ENCODE results near the gene DNAJC27. TPM values are rescaled to one million over a fixed set of nuclear protein-coding genes. Genes with fewer than 3 reads are reported as not detected.

The DNAJC27 gene
- total and polyA plus RNA-seq, 3 donors from 2014 or later = 33.3 to 59.7 (median 36.7) TPM

DNA sequence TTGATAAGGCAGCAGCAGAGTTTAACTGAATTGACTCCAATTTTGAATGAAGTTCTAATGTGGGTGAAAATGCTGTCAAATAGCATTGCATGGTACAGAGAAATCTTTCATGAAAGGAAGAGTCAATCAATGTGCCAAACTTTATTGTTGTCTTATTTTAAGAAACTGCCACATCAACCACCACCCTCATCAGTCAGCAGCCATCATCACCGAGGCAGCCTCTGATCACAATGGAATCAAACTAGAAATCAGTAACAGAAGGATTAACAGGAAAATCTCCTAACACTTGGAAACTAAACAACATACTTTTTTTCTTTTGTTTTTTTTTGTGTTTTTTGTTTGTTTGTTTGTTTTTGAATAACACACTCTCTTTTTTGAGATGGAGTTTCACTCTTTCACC is 9.9 kb downstream of the DNAJC27 start:
- Histone ChIP-seq H3K9me3 (no peaks in the 10 kb centered on the region), H3K4me3 (no peak overlapping the region), H3K27ac (no peak overlapping the region), H3K4me1 (no peaks in the 10 kb centered on the region), H3K36me3 (ENCODE audit: low read depth, missing control alignments) (no peaks in the 10 kb centered on the region), H3K27me3 (no peaks in the 10 kb centered on the region)
- TF ChIP-seq, protein P1, sequence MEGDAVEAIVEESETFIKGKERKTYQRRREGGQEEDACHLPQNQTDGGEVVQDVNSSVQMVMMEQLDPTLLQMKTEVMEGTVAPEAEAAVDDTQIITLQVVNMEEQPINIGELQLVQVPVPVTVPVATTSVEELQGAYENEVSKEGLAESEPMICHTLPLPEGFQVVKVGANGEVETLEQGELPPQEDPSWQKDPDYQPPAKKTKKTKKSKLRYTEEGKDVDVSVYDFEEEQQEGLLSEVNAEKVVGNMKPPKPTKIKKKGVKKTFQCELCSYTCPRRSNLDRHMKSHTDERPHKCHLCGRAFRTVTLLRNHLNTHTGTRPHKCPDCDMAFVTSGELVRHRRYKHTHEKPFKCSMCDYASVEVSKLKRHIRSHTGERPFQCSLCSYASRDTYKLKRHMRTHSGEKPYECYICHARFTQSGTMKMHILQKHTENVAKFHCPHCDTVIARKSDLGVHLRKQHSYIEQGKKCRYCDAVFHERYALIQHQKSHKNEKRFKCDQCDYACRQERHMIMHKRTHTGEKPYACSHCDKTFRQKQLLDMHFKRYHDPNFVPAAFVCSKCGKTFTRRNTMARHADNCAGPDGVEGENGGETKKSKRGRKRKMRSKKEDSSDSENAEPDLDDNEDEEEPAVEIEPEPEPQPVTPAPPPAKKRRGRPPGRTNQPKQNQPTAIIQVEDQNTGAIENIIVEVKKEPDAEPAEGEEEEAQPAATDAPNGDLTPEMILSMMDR (IDR thresholded peaks at IDR 0.05) = no peak
- TF ChIP-seq POLR2A (IDR thresholded peaks at IDR 0.05) = no peak
- intact Hi-C loops (cut with DNase I; ENCODE audit: low total_unique reads) = no loop called here
- DNase-seq = no peak
- 89 to 100% methylated on average over 1 of the region's 1 CpG for WGBS, 2 donors

DNA sequence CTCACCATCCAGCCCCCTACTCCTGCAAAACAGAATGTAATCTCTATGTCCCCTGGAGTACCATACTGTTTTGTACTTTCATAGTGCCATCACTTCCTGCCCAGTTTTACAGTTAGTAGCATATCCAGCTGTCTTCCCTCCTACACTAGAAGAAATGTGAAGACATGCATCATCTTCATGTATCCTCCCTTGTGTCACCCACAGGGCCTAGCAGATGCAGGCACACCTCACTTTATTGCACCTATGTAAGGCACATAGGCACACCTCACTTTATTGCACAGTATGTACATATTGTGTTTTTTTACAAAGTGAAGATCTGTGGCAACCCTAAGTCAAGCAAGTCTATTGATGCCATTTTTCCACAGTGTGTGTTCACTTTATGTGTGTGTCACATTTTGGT is 12.0 kb downstream of the DNAJC27 start:
- Histone ChIP-seq H3K4me1 (no peaks in the 10 kb centered on the region), H3K36me3 (ENCODE audit: low read depth, missing control alignments) (no peaks in the 10 kb centered on the region), H3K4me3 (no peak overlapping the region), H3K9me3 (no peaks in the 10 kb centered on the region), H3K27ac (no peak overlapping the region), H3K27me3 (no peaks in the 10 kb centered on the region)
- no peak for TF ChIP-seq POLR2A (IDR thresholded peaks at IDR 0.05)
- TF ChIP-seq, protein P1 (IDR thresholded peaks at IDR 0.05) = no peak
- DNase-seq = no peak
- intact Hi-C loops (cut with DNase I; ENCODE audit: low total_unique reads) = no loop called here

DNA sequence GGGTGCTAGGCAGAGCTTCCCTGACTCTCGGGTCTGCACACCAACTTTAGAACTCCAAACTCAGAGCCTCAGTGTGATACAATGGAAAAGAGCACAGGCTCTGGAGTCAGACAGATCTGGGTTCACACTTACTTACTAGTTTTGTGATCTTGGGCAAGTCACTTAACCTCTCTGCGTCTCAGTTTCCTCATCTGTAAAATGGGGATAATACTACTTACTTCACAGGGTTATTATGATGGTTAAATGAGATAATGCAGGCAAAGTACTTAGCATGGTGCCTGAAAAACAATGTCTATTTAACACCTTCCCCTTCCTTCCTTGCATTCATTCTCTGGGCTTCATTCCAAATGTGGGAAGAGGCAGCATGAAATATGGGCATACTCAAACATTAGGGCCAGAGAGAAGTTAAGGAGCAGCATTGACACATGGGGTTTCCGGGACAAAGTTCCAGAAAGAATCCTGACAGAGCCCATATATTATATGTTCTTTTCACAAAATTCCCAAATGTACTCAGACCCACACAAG is 13.3 kb downstream of the DNAJC27 start:
- Histone ChIP-seq H3K4me3 (no peak overlapping the region), H3K4me1 (no peaks in the 10 kb centered on the region), H3K27ac (no peak overlapping the region), H3K9me3 (no peaks in the 10 kb centered on the region), H3K27me3 (no peaks in the 10 kb centered on the region), H3K36me3 (ENCODE audit: low read depth, missing control alignments) (no peaks in the 10 kb centered on the region)
- TF ChIP-seq, protein P1 (IDR thresholded peaks at IDR 0.05) = no peak
- TF ChIP-seq POLR2A (IDR thresholded peaks at IDR 0.05) = no peak
- DNase-seq = no peak
- intact Hi-C loops (cut with DNase I; ENCODE audit: low total_unique reads) = no loop called here
- WGBS, 2 donors = 91 to 98% methylated on average over 3 of the region's 3 CpGs

DNA sequence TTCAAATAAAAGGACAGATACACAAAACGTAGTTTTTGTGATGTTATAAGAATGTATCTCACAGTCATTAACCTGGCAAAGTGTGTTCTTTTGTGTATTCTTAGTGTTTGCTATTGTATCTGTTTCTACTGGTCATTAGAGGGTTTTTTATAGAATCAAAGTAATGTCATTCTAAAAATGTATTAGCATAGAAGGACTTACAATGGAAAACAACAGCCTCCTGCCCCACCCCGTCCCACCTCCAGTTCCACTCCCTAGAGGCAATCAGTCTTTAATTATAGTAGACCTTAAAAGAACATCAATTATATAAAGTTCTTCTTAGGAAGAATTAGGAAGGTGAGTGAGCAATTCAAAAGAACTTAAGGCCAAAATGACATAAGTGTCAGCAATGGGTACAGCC is 13.8 kb downstream of the DNAJC27 start:
- Histone ChIP-seq H3K36me3 (ENCODE audit: low read depth, missing control alignments) (no peaks in the 10 kb centered on the region), H3K27me3 (no peaks in the 10 kb centered on the region), H3K4me3 (no peak overlapping the region), H3K27ac (no peak overlapping the region), H3K4me1 (no peaks in the 10 kb centered on the region), H3K9me3 (no peaks in the 10 kb centered on the region)
- intact Hi-C loops (cut with DNase I; ENCODE audit: low total_unique reads) = no loop called here
- TF ChIP-seq POLR2A (IDR thresholded peaks at IDR 0.05) = no peak
- TF ChIP-seq, protein P1 (IDR thresholded peaks at IDR 0.05) = no peak
- 88 to 90% methylated on average over 2 of the region's 2 CpGs for WGBS, 2 donors
- no peak for DNase-seq

DNA sequence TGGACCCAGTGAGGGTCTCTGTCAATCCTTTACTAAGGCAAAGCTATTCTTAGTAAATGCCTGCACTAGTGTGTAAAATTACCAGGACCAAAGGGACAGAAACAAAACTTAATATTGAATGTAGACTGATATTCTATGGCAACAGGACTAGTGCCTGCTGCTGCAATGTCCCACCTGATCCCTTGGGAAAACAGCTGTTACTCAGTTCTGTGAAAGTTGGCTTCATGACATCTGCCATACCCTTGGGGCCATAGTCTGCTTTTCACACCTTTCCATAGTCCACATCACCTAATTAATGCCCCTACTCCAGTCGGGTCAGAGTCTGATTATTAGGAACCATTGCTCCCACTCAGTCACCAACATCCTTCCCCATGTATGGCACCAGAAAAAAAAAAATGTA is 14.5 kb downstream of the DNAJC27 start:
- no peaks in the 10 kb centered on the region for H3K9me3 ChIP-seq
- H3K36me3 ChIP-seq (ENCODE audit: low read depth, missing control alignments) = no peaks in the 10 kb centered on the region
- H3K4me3 ChIP-seq = no peak overlapping the region
- intact Hi-C loops (cut with DNase I; ENCODE audit: low total_unique reads) = no loop called here
- no peak for TF ChIP-seq POLR2A (IDR thresholded peaks at IDR 0.05)
- TF ChIP-seq, protein P1 (IDR thresholded peaks at IDR 0.05) = no peak
- no peaks in the 10 kb centered on the region for H3K4me1 ChIP-seq
- DNase-seq = no peak
- WGBS, 2 donors = 90 to 97% methylated on average over 1 of the region's 1 CpG
- H3K27me3 ChIP-seq = no peaks in the 10 kb centered on the region
- H3K27ac ChIP-seq = no peak overlapping the region

Data from testis (tissue), 3 donors.